Measurements from ENCODE around the gene TLR3.

- TF ChIP-seq CTCF (IDR thresholded peaks at IDR 0.05) (no peak), POLR2A (IDR thresholded peaks at IDR 0.05) (no peak)
These were observed 47.7 kb downstream of the TLR3 start for GRCh38 chr4:186116697-186117096.

Data from testis (tissue), 2 donors.